Karpas-422 (cell line): ENCODE measurements around the gene CREB5. TPM values are rescaled to one million over a fixed set of nuclear protein-coding genes. Genes with fewer than 3 reads are reported as not detected.

ENCODE experiments used
- DNase-seq: peaks from one replicate; pipeline ENCODE4 v3.0.0-alpha.2; 2015
- H2AFZ ChIP-seq: fragments of 200-600 bp; sonication (generic); 2 replicates; pipeline ENCODE4 v1.6.1; 2014; ENCODE audit warnings: antibody characterized with exemption, low read length, mixed read lengths
- H3K27ac ChIP-seq: fragments of 200-600 bp; sonication (generic); 2 replicates; pipeline ENCODE4 v1.5.1; 2014; ENCODE audit warnings: mild to moderate bottlenecking, low read length, moderate library complexity
- H3K27me3 ChIP-seq: fragments of 200-600 bp; sonication (generic); 2 replicates; pipeline ENCODE4 v1.6.1; 2014; ENCODE audit warnings: low read length, mixed read lengths
- H3K36me3 ChIP-seq: fragments of 200-600 bp; sonication (generic); 2 replicates; pipeline ENCODE4 v1.6.1; 2014; ENCODE audit warnings: low read length, mixed read lengths; ENCODE audit not compliant: insufficient read depth
- H3K4me1 ChIP-seq: fragments of 200-600 bp; sonication (generic); 2 replicates; pipeline ENCODE4 v1.6.1; 2014; ENCODE audit warnings: mild to moderate bottlenecking, low read length, mixed read lengths
- H3K4me2 ChIP-seq: fragments of 200-600 bp; sonication (generic); 2 replicates; pipeline ENCODE4 v1.6.1; 2014; ENCODE audit warnings: low read length, low read depth, mild to moderate bottlenecking; ENCODE audit not compliant: poor library complexity, severe bottlenecking
- H3K4me3 ChIP-seq: fragments of 200-600 bp; sonication (generic); 2 replicates; pipeline ENCODE4 v1.5.1; 2014; ENCODE audit warnings: mild to moderate bottlenecking, antibody characterized with exemption, low read length, mixed read lengths
- H3K79me2 ChIP-seq: fragments of 200-600 bp; sonication (generic); 2 replicates; pipeline ENCODE4 v1.6.1; 2014; ENCODE audit warnings: mild to moderate bottlenecking, low read length, mixed read lengths
- H3K9ac ChIP-seq: fragments of 200-600 bp; sonication (generic); 2 replicates; pipeline ENCODE4 v1.6.0; 2014; ENCODE audit warnings: low read length
- H3K9me2 ChIP-seq: fragments of 200-600 bp; sonication (generic), shearing (Covaris generic); replicated peaks from 2 replicates; pipeline ENCODE4 v1.6.0; 2014; ENCODE audit warnings: mild to moderate bottlenecking, low read length, moderate library complexity; ENCODE audit not compliant: insufficient read depth
- H3K9me3 ChIP-seq: fragments of 300-700, 200-600 bp; sonication (generic); 2 replicates; pipeline ENCODE4 v1.6.1; 2014; ENCODE audit warnings: low read length, mixed read lengths
- H4K20me1 ChIP-seq: fragments of 200-600 bp; sonication (generic); 2 replicates; pipeline ENCODE4 v1.6.1; 2014; ENCODE audit warnings: mild to moderate bottlenecking, antibody characterized with exemption, low read length, low read depth; ENCODE audit not compliant: insufficient read depth
- total RNA-seq: library from RNA; depleted of rRNA; stranded (reverse); fragments of >200 nt; shearing (Covaris generic); gene quantifications from 2 replicates; pipeline ENCODE4 v1.2.3, GENCODE V29; 2014; ENCODE audit warnings: low replicate concordance

The CREB5 gene
- total RNA-seq, 1 experiment from 2014 or later = 52.1 TPM

GRCh38 chr7:28792858-28793257 lies 380.5 kb downstream of the CREB5 start:
- Histone ChIP-seq H3K9me3 (no peaks in the 10 kb centered on the region), H3K4me2 (no peak overlapping the region), H3K4me1 (no peaks in the 10 kb centered on the region), H2AFZ (no peak overlapping the region), H3K36me3 (no peaks in the 10 kb centered on the region), H3K79me2 (no peaks in the 10 kb centered on the region), H3K27ac (no peak overlapping the region), H3K9me2 (no peaks in the 10 kb centered on the region), H4K20me1 (0 out of 2 replicates have a peak, but pooled peaks cover 5% of the 10 kb centered on the region), H3K27me3 (no peaks in the 10 kb centered on the region), H3K4me3 (no peak overlapping the region), H3K9ac (no peak overlapping the region)
- no peak for DNase-seq

DNA sequence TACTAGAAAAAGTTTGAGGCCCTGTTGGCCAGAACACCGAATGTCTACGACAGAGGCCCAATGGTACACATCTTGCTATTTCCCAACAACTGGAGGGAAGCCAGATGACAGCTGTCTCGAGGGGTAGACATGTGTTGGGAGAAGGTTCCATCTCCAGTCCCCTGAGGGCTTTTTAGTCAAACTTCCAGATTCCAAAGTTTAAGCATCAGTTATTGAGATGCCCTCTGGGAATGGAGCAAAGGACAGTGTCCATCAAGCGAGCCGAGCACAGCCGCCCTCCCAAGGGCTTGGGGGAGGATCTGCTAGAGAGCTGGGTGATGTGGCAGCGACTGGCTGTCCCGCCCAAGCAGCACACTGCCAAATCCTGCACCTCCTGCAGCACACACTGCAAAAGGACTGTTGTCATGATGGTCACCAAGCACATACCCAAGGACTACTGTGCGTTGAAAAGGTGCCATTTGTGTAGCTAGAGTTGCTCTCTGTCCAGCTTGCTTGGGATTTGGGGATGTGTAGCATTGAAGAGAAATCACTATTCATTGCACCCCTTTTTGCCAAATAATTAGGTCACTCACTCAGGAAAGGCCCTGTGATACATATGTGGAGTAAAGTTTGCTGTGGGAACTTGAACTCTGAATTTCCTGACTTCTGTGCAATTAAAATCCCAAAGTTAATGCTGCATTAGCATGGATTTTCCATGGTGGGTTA lies 381.2 kb downstream of the CREB5 start:
- Histone ChIP-seq H3K9ac (no peak overlapping the region), H2AFZ (no peak overlapping the region), H3K79me2 (no peaks in the 10 kb centered on the region), H3K9me2 (no peaks in the 10 kb centered on the region), H3K27ac (no peak overlapping the region), H3K9me3 (no peaks in the 10 kb centered on the region), H3K4me3 (no peak overlapping the region), H4K20me1 (0 out of 2 replicates have a peak, but pooled peaks cover 5% of the 10 kb centered on the region), H3K27me3 (no peaks in the 10 kb centered on the region), H3K4me1 (no peaks in the 10 kb centered on the region), H3K36me3 (no peaks in the 10 kb centered on the region), H3K4me2 (no peak overlapping the region)
- no peak for DNase-seq

DNA sequence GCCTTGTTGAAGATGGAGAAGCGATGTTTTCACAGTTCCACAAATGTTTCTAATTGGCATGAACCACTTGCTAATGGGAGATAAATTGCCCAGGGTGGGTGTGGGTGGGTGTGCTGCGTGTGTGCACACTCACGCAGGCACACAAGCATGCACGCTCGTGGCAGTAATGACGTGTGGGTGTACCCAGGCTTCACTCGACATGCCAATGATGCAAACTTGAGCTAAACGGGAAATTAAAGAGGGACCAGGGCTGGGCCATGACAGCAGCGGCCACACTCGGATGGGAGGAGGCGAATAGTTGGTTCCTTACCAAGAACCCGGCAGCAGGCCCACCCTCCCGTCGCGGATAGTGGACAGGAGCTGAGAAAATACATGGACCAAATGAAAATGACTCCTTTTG lies 386.0 kb downstream of the CREB5 start:
- H3K4me3 ChIP-seq = no peak overlapping the region
- no peaks in the 10 kb centered on the region for H3K4me1 ChIP-seq
- DNase-seq = no peak
- H3K27ac ChIP-seq = no peak overlapping the region
- no peaks in the 10 kb centered on the region for H3K9me2 ChIP-seq
- H3K9me3 ChIP-seq = no peaks in the 10 kb centered on the region
- no peak overlapping the region for H2AFZ ChIP-seq
- no peaks in the 10 kb centered on the region for H3K27me3 ChIP-seq
- H3K4me2 ChIP-seq = no peak overlapping the region
- H3K9ac ChIP-seq = no peak overlapping the region
- H3K79me2 ChIP-seq = no peaks in the 10 kb centered on the region
- no peaks in the 10 kb centered on the region for H3K36me3 ChIP-seq
- H4K20me1 ChIP-seq = 0 out of 2 replicates have a peak, but pooled peaks cover 1% of the 10 kb centered on the region

- Histone ChIP-seq H3K9me2 (no peaks in the 10 kb centered on the region), H3K4me3 (no peak overlapping the region), H3K4me2 (no peak overlapping the region), H3K4me1 (no peaks in the 10 kb centered on the region), H3K36me3 (no peaks in the 10 kb centered on the region), H3K27me3 (no peaks in the 10 kb centered on the region), H3K27ac (no peak overlapping the region), H3K9me3 (no peaks in the 10 kb centered on the region), H3K79me2 (no peaks in the 10 kb centered on the region), H3K9ac (no peak overlapping the region), H4K20me1 (no peaks in the 10 kb centered on the region), H2AFZ (no peak overlapping the region)
- no peak for DNase-seq
Observed at GRCh38 chr7:28799619-28800018, 387.3 kb downstream of the CREB5 start.

DNA sequence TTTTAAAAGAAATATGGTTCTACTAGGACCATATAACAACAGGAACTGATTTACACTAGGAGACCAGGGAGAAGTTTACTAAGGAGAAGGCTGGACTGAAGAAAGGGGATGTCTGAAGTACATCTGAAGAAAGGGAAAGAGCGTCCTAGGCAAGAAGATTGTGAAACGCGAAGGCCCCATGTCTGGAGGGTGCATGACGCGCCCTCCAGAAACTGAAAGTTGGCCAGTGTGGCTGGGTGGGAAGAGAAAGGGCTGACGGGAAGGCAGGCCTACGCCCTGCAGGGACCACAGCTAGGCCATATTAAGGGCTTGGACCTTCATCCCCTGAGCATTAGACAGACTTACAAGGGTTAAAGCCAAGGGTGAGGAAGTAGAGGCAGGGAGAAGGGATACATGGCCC lies 387.8 kb downstream of the CREB5 start:
- Histone ChIP-seq H3K27me3 (no peaks in the 10 kb centered on the region), H2AFZ (no peak overlapping the region), H3K9me3 (no peaks in the 10 kb centered on the region), H3K9me2 (no peaks in the 10 kb centered on the region), H3K79me2 (no peaks in the 10 kb centered on the region), H3K4me3 (no peak overlapping the region), H3K4me1 (no peaks in the 10 kb centered on the region), H4K20me1 (no peaks in the 10 kb centered on the region), H3K36me3 (no peaks in the 10 kb centered on the region), H3K4me2 (no peak overlapping the region), H3K27ac (no peak overlapping the region), H3K9ac (no peak overlapping the region)
- no peak for DNase-seq

DNA sequence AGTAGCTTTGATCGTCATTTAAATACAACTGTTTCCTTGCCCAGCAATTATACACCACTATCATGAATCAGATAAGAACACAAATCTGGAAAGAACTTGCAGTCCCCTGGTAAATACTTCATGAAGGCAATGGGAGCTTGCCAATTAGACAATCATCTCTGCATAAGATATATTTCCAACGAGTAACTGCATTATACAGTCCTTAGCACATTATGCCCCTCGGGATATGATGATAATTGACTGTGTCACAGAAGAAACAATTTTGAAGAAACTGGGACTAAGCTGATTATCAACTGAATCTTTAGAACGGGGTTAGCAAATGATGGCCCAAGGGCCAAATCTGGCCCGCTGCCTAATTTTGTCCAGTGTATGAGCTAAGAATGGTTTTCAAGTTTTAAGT lies 390.1 kb downstream of the CREB5 start:
- no peak for DNase-seq
- Histone ChIP-seq H3K4me2 (no peak overlapping the region), H3K36me3 (no peaks in the 10 kb centered on the region), H3K4me1 (no peaks in the 10 kb centered on the region), H3K9me2 (no peaks in the 10 kb centered on the region), H3K27ac (no peak overlapping the region), H3K79me2 (no peaks in the 10 kb centered on the region), H3K27me3 (no peaks in the 10 kb centered on the region), H2AFZ (no peak overlapping the region), H4K20me1 (no peaks in the 10 kb centered on the region), H3K4me3 (no peak overlapping the region), H3K9ac (no peak overlapping the region), H3K9me3 (no peaks in the 10 kb centered on the region)

GRCh38 chr7:28804157-28804556 lies 391.8 kb downstream of the CREB5 start:
- no peak overlapping the region for H3K4me2 ChIP-seq
- no peak overlapping the region for H3K9ac ChIP-seq
- no peak for DNase-seq
- H3K9me2 ChIP-seq = no peaks in the 10 kb centered on the region
- no peaks in the 10 kb centered on the region for H4K20me1 ChIP-seq
- H3K9me3 ChIP-seq = no peaks in the 10 kb centered on the region
- no peaks in the 10 kb centered on the region for H3K27me3 ChIP-seq
- no peaks in the 10 kb centered on the region for H3K4me1 ChIP-seq
- no peaks in the 10 kb centered on the region for H3K36me3 ChIP-seq
- no peak overlapping the region for H3K4me3 ChIP-seq
- H3K27ac ChIP-seq = no peak overlapping the region
- H2AFZ ChIP-seq = no peak overlapping the region
- H3K79me2 ChIP-seq = no peaks in the 10 kb centered on the region

DNA sequence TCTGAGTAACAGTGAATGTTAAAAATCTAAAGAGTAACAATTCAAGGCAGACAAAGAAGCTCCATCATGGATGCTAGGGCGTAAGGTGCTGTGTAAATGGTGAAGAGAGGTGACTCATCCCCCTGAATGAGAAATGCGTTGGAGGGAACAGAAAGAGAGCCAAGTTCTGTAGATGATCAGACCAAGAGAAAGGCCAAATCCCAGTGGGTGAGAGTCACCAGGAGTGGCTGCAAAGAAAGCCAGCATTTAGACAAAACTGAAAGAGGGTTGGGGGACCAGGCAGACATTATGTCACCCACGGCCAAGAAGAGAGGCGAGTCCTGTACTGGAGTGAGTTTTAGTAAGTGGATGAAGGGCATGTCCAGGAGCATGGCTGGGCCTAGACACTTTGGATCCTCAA lies 392.7 kb downstream of the CREB5 start:
- Histone ChIP-seq H3K4me3 (no peak overlapping the region), H3K4me1 (no peaks in the 10 kb centered on the region), H2AFZ (no peak overlapping the region), H3K36me3 (no peaks in the 10 kb centered on the region), H3K27me3 (no peaks in the 10 kb centered on the region), H3K27ac (no peak overlapping the region), H3K4me2 (no peak overlapping the region), H3K9me3 (no peaks in the 10 kb centered on the region), H3K79me2 (no peaks in the 10 kb centered on the region), H3K9me2 (no peaks in the 10 kb centered on the region), H3K9ac (no peak overlapping the region), H4K20me1 (no peaks in the 10 kb centered on the region)
- DNase-seq = no peak
